HG03558 (cell line): ENCODE results near the gene SHC2.

Experiments used
- ATAC-seq: cut with Tn5 transposase; IDR thresholded peaks from one replicate; pipeline ENCODE4 v1.9.1; 2021; ENCODE audit warnings: moderate number of reproducible peaks; ENCODE audit not compliant: unreplicated experiment; ENCODE audit errors: extremely low read depth

Gene SHC2

DNA sequence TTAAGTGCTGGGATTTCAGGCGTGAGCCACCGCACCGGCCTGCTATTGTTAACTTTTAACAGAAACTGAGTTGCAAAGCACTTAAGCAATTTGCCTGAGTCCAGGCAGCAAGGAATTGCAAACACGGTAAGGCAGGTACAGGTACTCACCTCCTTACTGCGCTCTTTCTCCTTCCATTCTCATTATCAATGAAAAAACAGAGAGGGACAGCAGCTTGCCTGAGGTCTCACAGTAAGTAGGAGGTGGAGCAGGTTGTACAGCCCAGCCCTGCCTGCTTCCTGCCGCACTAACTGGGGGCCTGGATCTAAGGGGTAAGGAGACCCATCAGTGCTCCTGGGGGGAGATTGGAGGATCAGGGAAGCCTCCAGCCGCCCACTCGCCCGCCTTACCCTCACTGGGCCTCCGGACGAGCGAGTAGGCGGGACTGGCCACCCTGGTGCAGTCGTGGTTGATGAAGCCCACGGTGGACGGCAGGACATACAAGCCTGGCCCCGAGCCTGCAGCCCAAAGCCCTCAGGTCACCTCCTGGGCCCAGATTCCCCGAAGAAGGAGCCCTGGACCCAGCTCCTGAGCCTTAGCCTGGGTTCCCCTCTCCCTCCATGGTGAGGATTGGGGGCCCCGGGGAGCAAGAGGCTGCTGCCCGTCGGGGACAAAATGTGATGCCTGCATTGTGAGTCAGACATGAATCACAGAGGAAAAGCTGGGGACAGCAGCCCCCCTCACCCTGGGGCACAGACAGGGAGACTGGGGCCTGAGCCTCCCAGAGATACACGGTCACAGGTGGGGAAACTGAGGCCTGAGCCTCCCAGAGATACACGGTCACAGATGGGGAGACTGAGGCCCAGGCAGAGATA is 11.4 kb upstream of the SHC2 start:
- ATAC-seq: no peak

DNA sequence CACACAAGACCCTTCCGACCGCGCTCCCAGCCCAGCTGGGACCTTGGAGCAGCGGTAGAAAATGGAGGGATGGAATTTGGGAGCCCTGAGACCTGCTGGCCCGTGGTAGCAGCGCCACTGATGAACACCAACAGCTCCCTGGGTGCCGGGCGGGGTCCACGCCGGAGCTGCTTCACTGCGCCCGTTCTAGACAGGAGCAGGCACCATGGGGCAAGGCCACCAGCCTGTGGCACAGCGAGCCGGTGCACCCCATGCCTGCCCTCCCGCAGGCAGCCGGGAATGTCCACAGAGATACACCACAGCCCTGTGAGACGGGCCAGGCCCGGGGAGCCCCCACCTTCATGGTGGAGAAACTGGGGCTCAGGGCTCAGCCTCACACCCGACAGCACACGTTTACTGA is 9.9 kb upstream of the SHC2 start:
- ATAC-seq: no peak

DNA sequence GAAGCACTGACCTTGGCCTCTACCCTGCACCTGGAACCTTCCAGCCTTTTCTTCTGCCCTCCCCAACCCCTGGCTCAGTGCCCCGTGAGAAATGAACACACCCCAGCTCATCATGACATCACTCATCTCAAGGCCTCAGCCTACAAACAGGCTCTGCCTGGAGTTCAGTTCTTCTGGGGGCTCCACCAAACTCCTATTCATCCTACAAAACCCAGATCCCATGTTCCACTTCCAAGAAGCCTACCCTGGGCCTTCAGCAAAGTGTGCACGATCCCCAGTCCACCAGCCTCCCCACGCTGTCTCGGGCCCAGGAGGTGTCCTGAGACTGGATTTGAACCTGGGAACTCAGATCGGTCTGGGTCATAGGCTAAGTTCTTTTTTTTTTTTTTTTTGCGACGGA is 9.0 kb upstream of the SHC2 start:
- no peak for ATAC-seq

DNA sequence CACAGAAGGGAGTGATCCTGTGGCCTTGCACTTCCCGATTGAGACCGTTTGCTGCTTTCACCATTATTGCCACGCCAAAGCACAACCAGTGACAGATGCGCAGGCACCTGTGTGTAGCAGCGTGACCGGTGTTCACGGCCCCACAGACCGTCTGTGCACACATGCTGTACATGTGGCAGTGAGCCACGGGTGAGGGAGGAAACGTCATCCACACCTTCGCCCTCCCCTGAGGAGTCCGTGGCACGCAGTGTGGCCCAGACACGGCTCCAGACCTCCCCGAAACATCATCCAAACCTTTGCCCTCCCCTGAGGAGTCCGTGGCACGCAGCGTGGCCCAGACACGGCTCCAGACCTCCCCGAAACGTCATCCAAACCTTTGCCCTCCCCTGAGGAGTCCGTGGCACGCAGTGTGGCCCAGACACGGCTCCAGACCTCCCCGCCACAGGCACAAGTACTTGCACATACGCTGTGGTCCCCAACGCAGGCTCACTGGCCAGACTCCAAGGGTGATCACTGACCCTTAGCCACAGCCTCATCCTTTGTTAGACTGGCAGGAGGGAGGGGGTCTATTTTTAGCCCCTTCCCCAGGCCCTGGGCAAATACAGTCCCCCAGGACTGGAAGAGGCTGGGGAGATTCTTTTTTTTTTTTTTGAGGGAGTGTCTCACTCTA is 7.9 kb upstream of the SHC2 start:
- no peak for ATAC-seq

DNA sequence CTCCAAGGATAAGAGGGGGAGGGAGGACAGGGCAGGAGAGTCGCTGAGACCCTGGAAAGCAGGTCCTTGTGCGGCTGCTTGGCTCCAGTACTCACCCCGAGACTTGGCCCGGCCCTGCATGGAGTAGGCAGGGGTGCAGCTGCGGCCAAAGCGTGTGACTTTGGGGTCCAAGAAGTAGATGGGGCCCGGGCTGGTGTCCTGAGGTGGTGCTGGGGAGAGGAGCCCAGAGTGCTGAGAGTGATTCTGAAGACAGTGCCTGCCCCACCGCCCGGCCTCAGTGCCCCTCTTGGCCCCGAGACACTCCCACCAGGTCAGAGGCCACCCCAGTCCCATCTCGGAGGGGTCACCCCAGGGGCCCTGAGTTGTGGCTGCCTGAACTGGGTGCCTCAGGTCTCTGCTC is 6.7 kb upstream of the SHC2 start:
- ATAC-seq: no peak

DNA sequence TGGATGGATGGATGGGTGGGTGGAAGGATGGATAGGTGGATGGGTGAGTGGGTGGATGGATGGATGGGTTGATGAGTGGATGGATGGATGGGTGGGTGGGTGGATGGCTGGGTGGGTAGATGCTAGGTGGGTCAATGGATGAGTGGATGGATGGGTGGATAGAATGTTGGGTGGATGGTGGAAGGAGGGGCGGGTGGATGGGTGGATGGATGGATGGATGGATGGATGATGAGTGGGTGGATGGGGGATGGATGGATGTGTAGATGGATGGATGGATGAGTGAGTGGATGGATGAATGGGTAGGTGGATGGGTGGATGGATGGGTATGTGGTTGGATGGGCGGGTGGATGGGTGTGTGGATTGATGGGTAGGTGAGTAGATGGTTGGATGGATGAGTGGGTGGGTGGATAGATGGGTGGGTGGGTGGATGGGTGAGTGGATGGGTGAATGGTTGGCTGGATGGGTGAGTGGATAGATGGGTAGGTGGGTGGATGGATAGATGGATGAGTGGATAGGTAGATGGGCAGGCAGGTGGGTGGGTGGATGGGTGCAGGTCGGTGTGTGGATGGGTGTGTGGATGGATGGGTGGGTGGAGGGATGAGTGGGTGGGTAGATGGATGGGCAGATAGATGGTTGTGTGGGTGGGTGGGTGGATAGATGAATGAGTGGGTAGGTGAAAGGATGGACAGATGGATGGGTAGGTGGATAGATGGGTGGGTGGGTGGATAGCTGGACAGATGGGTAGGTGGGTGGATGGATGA is 4.4 kb upstream of the SHC2 start:
- ATAC-seq: no peak

DNA sequence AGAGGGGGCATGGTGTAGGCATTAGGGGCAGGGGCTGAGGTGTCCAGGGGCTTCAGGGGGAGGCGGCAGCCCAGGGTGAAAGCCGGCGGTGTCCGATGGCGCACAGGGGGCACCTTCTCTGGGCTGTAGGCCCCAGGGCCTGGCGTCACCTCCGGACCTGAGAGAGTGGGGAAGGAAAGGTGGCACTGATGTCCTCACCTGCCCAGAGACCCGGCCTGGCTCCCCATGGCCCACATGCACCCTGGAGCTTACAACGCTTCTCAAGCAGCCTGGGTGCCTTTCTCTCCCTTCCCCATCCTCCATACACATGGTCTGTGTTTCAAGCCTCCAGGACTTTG is 3.3 kb upstream of the SHC2 start:
- no peak for ATAC-seq

DNA sequence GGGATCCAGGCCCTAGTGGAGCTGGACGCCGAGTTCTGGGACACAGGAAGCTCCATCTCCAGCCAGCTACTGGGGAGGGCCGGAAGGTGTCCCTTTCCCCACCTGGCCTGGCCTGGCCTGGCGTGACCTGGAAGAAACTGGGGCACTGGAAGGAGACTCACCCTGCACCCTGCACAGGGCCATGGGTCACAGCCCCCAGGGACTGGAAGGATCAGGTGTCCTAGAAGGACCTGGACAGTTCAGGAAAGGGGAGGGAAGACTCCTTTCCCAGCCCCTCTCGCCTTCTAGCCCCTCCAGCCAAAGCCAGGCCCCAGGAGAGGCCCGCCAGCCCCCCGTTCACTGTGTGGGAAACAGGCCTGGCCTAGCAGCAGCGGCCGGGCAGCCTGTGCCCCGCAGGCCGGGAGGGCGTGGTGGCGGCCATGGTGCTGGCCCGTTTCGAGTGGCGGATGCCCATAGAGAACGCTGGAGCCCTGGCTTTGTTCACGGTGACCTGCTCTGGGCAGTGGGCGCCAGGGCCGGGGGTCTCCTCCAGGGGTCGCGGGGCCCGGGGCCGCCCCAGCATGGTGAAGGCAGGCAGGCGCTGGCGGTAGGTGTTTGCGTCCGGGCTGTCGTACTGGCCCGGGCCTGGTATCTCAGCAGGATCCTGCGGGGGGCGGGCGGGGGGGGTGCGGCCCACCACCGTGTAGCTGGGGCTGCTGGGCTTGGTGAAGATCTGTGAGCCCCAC is 2.8 kb upstream of the SHC2 start:
- no peak for ATAC-seq

DNA sequence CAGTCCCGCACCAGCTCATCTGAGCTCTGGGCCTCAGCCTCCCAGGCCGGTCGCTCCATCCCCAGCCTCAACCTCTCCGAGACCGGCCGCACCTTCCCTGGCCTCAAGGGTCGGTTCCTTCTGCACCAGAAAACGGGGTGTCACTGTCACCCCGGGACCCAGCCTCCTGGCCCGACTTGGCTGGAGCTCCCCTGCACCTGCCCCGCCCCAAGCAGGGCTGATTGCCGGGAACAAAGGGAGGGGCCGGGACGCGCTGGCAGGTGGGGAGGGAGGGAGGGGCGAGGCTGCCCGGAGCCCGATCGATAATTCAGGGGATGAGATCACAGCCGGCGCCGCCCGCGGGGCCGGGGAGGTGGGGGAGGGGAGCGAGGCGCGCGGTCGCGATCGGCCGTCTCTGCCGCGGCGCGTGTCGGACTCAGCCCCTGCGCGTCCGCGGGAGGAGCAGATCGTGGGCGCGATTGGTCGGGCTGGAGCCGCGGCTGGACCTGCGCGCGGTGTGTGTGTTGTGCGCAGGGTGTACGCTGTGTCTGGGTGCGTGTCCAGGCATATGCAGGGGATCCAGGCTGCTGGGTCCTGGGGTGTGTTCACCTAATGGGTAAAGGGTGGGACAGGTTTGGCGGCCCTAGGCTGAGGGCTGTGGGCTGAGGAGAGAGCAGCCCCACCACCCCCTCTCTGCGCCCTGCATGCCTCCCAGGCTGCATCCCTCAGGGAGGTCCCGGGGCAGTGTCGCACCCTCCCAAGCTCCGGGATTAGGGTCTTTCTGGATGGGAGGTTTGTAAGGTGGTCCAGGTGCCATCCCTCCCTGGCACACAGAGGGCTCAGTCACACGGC is 1.1 kb upstream of the SHC2 start:
- no peak for ATAC-seq

DNA sequence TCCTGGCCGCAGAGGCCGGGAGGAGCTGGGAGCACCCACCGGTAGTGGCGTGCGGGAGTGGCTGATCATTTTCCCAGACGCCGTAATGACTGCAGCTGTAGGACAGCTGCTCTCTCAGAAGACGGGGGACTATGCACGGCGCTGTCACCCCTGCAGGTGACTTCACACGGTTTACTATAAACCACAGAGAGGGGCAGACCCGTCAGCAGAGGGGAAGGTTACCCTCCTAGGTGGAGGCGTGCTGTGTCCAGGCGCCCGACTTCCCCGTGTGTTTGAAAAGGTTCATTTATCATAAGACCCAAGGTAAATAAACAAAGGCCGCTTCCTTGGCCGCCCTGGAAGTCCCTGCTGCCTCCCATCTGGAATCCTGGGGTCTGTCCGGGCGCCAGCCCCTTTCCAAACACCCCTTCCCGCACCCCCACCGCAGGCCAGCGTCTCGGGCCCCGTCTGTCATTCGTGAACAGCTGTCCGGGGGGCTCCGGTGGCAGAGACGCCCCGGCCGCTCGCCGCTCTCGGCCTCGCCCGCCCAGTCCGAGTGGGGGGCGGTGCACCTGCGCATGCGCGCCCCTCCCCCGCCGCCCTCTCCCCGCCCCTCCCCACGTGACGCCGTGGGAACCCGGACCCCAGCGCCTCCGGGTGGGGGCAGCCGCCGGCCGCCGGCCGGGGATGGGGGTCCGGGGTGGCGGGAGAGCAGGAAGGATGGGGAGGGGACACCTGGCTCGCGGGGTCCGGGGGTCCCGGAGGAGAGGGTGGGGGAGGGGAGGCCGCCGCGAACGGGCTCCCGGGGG is 915 bp downstream of the SHC2 start:
- ATAC-seq: no peak

DNA sequence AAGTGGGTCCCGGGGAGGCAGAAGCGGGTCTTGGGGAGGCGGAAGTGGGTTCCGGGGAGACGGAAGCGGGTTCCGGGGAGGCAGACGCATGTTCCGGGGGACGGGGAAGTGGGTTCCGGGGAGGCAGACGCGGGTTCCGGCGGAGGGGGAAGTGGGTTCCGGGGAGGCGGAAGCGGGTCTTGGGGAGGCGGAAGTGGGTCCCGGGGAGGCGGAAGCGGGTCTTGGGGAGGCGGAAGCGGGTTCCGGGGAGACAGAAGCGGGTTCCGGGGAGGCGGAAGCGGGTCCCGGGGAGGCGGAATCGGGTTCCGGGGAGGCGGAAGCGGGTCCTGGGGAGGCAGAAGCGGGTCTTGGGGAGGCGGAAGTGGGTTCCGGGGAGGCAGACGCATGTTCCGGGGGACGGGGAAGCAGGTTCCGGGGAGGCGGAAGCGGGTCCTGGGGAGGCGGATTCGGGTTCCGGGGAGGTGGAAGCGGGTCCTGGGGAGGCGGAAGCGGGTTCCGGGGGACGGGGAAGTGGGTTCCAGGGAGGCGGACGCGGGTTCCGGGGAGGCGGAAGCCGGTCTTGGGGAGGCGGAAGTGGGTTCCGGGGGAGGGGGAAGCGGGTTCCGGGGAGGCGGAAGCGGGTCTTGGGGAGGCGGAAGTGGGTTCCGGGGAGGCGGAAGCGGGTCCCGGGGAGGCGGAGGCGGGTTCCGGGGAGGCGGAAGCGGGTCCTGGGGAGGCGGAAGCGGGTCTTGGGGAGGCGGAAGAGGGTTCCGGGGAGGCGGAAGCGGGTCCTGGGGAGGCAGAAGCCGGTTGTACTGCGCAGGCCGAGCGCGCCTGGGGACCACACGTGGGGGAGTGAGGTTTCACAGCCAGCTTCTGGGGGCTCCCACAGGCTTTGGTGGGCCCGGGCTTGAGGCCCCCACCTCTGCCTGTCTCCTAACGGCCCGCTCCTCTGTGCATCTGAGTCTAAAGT is 2.5 kb downstream of the SHC2 start:
- ATAC-seq: no peak

DNA sequence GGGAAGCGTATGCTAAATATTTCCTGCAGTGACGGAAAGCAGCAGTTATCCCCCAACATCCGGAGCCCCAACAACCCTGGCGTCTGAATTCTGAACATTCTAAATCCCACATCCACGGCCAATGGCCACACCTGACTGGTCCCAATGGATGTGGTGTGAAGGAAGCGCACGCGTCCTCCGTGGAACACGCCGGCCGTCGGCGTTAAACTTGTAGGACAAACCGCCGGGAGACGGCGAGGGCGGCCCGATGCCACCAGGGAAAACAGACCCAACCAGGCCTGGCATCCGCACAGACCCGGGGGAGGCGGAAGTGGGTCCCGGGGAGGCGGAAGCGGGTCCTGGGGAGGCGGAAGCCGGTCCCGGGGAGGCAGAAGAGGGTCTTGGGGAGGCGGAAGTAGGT is 3.2 kb downstream of the SHC2 start:
- no peak for ATAC-seq

DNA sequence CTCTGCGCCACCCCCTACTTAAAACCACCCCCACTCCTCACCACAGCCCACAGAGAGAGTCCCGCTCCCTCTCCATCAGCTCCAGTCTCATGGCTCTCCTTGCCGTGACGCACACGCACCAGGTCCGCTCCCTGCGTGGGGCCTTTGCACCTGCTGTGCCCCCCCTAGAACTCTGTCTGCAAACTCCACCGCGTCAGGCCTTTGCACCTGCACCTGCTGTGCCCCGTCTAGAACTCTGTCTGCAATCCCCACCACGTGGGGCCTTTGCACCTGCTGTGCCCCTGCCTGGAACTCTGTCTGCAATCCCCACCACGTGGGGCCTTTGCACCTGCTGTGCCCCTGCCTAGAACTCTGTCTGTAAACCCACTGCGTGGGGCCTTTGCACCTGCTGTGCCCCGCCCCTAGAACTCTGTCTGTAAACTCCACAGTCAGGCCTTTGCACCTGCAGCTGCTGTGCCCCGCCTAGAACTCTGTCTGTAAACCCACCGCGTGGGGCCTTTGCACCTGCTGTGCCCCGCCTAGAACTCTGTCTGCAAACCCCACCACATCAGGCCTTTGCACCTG is 4.2 kb downstream of the SHC2 start:
- no peak for ATAC-seq

DNA sequence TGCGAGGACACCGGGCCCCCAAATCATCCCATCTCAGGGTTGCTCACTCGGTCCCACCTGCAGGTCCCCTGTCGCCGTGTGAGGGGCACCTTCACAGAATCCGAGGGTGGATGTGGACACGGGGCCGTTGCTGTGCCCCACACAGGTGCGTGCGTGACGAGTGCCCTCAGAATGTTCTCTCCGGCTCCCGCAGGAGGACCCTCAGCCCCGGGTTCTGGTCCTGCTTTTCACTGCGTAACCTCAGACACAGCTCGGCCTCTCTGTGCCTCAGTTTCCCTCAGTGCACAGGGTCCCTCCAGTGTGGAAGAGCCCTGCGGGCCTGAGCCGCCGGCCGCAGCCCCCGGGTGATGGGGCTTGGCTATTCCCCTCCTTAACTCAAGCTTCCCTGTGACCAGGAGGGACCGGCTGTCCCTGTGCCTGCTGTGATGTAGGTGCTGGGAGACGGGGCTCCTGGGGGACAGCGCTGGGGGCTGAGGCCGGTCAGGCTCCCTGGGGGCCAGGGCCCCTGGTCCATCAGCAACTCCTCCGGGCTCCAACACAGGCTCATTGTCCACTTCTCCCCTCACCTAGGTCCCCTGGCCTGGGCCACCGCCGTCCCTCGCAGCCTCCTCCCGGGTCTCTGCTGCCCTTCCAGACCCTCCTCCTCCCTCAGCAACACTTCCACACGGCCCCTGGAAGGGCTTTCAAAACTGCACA is 4.8 kb downstream of the SHC2 start:
- no peak for ATAC-seq

DNA sequence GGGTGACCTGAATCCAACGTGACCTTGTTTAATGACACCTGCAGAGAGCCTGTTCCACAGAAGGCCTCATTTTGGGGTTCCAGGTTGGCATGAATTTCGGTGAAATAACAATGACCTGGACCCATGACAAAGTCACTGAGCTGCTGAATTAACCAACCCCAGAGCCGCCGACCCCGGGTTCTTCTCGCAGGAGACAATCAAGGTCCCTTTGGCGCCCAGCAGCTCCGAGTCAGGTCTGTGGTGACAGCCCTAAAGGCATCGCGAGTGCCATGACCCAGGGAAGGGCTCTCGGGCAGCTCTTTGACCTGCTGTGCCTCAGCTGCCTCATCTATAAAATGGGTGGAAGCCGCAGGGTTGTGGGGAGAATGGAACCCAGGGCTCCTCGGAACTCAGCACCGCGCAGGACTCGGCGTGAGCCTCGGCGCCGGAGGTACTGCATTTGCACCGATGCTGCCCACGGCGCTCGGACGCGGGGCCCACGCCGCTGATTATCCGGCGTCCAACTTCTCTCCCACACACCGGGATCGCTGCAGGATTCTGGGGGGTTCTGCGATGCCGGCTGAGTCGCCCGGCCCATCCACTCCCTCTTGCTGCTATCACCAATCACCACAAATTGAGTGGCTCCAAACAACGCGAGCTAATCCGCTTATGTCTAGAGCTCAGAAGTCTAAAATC is 5.7 kb downstream of the SHC2 start:
- no peak for ATAC-seq

DNA sequence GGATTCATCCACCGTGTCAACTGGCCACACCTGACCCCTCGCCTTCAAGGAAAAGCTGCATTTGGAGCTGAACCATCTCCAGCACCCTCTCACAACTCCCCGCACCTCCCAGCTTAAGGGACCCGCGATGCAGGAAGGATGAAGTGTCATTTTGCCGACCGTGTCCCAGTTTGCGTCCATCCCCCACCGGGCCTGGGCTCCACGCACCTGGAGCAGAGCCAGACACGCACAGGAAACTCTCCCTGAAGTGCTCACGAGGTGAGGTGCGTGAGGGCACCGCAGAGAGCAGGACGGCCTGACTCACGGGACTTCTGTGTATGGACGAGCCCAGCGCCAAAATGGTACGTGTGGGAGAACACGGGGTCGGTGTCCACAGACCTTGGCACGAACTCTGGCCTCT is 7.2 kb downstream of the SHC2 start:
- ATAC-seq: no peak

DNA sequence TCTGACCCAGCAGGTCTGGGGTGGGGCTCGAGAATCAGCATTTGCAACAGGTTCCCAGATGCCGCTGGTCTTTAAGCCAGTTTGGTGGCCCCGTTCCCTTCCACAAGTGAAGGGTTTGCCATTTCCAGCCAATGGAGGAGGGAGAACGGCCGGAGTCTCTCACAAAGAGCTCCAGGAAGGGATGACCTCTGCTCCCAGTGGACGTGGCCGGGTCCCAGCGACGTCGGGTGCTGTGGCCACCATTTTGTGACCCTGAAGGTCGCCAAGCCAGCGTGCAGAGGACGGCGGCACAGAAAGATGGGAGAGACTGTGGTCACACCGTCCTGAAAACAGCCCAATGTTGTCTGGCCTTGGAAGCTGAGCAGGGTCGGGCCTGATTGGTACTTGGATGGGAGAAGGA is 8.0 kb downstream of the SHC2 start:
- ATAC-seq: no peak
